ENCODE measurements around the gene IL17REL. TPM values are rescaled to one million over a fixed set of nuclear protein-coding genes. Genes with fewer than 3 reads are reported as not detected.

IL17REL gene
- total and polyA plus RNA-seq, 5 experiments from 2014 or later, result not detected

DNA sequence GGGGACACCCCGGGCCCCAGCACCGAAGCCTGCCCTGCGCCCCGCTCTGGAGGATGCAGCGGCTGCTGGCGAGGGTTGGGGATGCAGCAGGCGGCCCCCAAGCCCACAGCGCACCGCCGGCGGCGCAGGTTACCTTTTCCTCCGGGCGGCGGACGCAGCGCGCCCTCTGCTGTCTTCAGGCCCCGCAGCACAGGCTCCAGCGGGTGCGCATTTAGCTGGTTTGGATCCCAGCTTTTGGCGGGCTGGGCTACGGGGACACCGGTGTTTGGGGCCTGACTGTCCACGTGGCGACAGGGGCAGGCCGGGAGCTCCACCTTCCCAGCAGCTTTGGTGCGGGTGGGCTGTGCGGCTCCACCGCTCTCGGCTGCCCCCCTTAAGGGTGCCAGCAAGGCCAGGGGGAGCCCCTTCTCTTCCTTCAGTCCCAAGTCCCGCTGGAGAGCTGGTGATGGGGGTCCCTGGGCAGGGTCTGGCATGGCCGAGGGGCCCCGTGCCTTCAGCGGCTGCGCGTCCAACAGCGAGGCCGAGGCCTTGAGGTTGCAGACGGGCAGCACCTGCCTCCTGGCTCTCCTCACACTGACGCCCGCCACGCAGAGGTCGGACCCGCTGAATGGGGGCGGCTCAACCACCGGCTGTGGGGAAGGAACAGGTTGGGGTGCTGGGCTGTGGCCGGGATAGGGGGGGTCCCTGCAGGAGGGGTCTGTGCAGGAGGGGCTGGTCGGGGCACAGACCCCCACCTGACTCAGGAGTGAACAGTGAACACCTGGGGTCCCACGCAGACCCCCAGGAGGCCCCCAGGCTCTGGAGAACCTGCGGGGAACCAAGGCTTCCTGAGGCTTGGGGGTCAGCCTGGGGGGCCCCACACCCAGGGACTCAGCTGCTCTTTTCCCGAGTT, 18.0 kb upstream of the IL17REL start:
- H3K27me3 Mint-ChIP-seq, result peaks cover 3 to 16% (median 8%) of the 10 kb centered on the region in 5 donors
- peaks cover 0 to 13% (median 8%) of the 10 kb centered on the region in 4 donors for H3K4me1 Mint-ChIP-seq
- DNase-seq (peak; percentile 72 to 87 (median 79)), ATAC-seq (peak; percentile 96 to 99)
- no peak overlapping the region for H3K27ac Mint-ChIP-seq
- no peaks in the 10 kb centered on the region for H3K9me3 Mint-ChIP-seq
- POLR2A ChIA-PET, result interaction anchor here (0.7 to 2.6 kb wide), 5 partner anchors 99 to 263 kb away, joined by 3 to 9 read pairs (median 5); no protein-coding TSS in a partner anchor
- peak overlapping the region in 1 of 10 donors; percentile 19 for H3K4me3 Mint-ChIP-seq
- H3K36me3 Mint-ChIP-seq, result no peaks in the 10 kb centered on the region

DNA sequence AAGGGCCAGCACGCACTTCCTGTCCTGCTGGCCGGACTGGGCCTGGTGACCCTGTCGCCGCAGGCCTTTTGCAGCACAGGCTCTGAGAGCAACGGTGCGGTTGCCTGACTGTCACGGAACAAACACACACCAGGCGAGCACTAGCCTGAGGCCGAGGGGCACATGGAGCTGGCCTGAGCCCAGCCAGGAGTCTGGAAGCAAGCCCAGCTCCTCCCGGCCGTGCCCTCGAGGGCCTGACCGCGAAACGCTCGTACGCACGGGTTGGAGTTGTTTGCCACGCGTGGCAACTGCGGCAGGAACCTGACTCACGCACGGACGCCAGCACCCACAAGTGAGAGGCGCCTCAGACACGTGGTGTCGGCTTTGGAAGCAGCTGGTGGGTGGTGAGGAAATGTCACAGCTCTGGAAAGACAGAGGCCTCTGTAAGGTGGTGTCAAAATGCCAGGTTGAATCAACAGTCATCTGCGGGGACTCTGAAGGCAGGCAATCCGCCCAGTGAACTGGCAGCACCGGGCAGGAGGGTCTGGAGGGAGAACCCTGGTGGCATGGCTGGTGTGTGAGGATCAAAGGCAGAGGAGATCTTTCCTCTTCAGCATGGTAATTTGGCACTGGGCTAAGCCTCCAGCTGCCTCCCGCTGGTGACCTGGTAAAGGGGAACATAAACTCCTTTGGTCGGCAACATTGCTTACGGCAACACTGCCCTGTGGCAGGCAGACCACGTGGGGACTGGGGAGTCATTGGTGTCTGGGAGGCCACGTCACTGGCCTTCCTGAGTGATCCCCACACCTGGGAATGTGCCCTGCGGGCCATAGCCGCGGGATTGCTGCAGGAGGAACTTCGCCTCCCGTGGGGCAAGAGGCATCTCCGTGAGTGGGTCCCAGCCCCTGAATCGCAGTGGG, 15.3 kb upstream of the IL17REL start:
- H3K4me3 Mint-ChIP-seq, result no peak overlapping the region
- peaks cover 0 to 7% (median 2%) of the 10 kb centered on the region in 4 donors for H3K4me1 Mint-ChIP-seq
- ATAC-seq, result peak in 1 of 2 donors; percentile 17
- peak overlapping the region in 2 of 10 donors; percentile 36 to 40 for H3K27ac Mint-ChIP-seq
- POLR2A ChIA-PET, result interaction anchor here (0.6 to 1.2 kb wide), 2 partner anchors 97 to 295 kb away, joined by 3 to 4 read pairs; no protein-coding TSS in a partner anchor
- no peak for DNase-seq
- peaks cover 0 to 13% (median 6%) of the 10 kb centered on the region in 5 donors for H3K27me3 Mint-ChIP-seq
- H3K36me3 Mint-ChIP-seq, result no peaks in the 10 kb centered on the region
- H3K9me3 Mint-ChIP-seq, result no peaks in the 10 kb centered on the region

DNA sequence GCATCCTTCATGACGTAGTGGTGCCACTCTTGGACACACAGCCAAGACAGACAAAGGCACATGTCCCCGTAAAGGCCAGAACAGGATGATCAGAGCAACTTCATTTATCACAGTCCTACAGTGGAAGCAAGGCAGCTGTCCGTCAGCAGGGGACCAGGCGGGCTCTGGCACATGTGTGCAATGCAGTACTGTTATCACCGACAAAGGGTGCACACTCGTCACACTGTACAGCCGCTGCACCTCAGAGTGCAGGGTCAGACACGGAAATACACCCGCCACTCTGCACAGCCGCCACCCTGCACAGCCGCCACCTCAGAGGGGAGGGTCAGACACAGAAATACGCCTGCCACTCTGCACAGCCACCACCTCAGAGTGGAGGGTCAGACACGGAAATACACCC, 13.4 kb upstream of the IL17REL start:
- ATAC-seq (no peak), DNase-seq (no peak)
- peaks cover 0 to 10% (median 6%) of the 10 kb centered on the region in 5 donors for H3K27me3 Mint-ChIP-seq
- peaks cover 0 to 7% (median 2%) of the 10 kb centered on the region in 4 donors for H3K4me1 Mint-ChIP-seq
- POLR2A ChIA-PET, result no interaction called here
- H3K27ac Mint-ChIP-seq, result no peak overlapping the region
- H3K9me3 Mint-ChIP-seq, result no peaks in the 10 kb centered on the region
- H3K4me3 Mint-ChIP-seq, result no peak overlapping the region
- H3K36me3 Mint-ChIP-seq, result no peaks in the 10 kb centered on the region

DNA sequence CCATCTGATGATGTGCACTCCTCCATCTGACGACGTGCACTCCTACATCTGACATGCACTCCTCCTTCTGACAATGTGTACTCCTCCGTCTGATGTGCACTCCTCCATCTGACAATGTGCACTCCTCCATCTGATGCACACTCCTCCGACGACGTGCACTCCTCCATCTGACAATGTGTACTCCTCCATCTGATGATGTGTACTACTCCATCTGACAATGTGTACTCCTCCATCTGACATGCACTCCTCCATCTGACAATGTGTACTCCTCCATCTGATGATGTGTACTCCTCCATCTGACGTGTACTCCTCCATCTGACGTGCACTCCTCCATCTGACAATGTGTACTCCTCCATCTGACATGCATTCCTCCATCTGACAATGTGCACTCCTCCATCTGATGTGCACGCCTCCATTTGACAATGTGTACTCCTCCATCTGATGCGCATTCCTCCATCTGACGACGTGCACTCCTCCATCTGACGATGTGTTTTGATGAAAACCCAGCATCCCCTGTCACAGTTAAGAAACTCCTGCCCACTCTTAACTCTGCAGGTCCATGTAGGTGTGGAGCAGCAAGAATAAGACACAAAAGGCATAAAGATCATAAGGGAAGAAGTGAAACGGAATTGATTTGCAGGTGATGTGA, 9.7 kb upstream of the IL17REL start:
- peak in 1 of 10 donors; percentile 24 for DNase-seq

DNA sequence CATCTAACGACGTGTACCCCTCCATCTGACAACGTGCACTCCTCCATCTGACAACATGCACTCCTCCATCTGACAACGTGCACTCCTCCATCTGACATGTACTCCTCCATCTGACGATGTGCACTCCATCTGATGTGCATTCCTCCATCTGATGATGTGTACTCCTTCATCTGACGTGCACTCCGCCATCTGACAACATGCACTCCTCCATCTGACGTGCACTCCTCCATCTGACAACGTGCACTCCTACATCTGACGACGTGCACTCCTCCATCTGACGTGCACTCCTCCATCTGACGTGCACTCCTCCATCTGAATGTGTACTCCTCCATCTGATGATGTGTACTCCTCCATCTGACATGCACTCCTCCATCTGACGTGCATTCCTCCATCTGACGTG, 8.0 kb upstream of the IL17REL start:
- peaks cover 0 to 3% (median 0%) of the 10 kb centered on the region in 5 donors for H3K27me3 Mint-ChIP-seq
- no peak for DNase-seq
- no peaks in the 10 kb centered on the region for H3K9me3 Mint-ChIP-seq
- H3K4me3 Mint-ChIP-seq, result no peak overlapping the region
- ATAC-seq, result no peak
- POLR2A ChIA-PET, result no interaction called here
- peaks cover 12 to 29% (median 12%) of the 10 kb centered on the region in 4 donors for H3K4me1 Mint-ChIP-seq
- no peaks in the 10 kb centered on the region for H3K36me3 Mint-ChIP-seq
- H3K27ac Mint-ChIP-seq, result no peak overlapping the region

More for the DNA sequence above, 9.7 kb upstream of the IL17REL start:
- H3K9me3 Mint-ChIP-seq, result no peaks in the 10 kb centered on the region
- H3K4me3 Mint-ChIP-seq, result no peak overlapping the region
- H3K27me3 Mint-ChIP-seq, result peaks cover 0 to 3% (median 0%) of the 10 kb centered on the region in 5 donors
- no peak overlapping the region for H3K27ac Mint-ChIP-seq
- POLR2A ChIA-PET, result no interaction called here
- H3K4me1 Mint-ChIP-seq, result peaks cover 6 to 22% (median 9%) of the 10 kb centered on the region in 4 donors
- H3K36me3 Mint-ChIP-seq, result no peaks in the 10 kb centered on the region
- ATAC-seq, result no peak

DNA sequence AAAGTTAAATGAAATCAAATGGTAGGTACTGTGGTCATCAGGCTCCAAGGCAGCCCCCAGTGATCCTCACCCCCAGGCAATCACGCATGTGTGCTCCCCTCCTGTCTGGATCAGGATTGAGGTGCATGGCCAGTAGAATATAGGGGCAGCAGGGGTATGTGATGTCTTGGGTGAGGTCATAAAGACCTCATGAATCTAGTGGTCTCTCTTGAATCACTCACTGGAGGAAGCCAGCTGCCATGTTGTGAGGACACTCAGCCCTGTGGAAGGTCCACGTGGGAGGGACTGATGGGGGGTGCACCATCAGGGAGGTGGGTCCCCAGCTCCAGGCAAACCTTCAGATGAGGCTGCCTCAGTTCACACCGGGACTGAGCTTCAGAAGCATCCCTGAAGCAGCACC, 6.8 kb upstream of the IL17REL start:
- Mint-ChIP-seq H3K27ac (peak overlapping the region in 9 of 10 donors; percentile 13 to 92 (median 65)), H3K27me3 (peaks cover 0 to 2% (median 0%) of the 10 kb centered on the region in 5 donors), H3K9me3 (no peaks in the 10 kb centered on the region), H3K4me1 (peaks cover 12 to 29% (median 12%) of the 10 kb centered on the region in 4 donors), H3K36me3 (no peaks in the 10 kb centered on the region), H3K4me3 (peak overlapping the region in 3 of 10 donors; percentile 8 to 59 (median 52))
- ATAC-seq, result no peak
- POLR2A ChIA-PET, result no interaction called here
- DNase-seq, result no peak

DNA sequence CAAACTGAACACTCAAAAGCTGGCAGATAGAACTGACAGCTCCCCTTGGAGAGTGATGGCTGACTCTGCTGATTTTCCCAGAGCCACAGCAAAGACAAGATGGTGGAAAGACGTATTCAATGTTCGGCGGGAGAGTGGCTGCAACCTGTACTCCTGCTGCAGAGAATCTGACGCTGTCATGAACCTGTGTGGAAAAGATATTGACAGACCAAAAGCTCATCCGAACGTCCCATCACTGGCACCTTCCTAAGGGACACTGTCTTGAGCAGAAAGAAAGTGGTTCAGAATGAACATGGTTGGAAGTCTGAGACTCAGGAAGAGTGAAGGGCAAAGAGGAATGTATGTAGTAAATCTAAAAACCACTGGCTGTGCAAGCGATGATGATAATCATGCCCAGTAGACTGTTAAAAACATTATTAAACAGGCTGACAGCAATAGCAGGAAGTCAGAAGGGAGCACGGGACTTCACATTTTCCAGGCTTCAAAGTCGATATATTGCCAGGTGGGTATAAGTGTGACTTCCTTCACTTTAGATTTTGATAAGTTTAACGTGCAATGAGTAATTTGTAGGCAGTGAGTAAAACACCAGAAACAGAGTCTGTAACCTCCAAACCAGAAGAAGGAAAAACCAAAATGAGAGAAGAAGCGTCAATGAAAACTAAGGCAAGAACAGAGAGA, 6.2 kb upstream of the IL17REL start:
- peak; percentile 63 to 79 for ATAC-seq
- H3K36me3 Mint-ChIP-seq, result no peaks in the 10 kb centered on the region
- H3K4me3 Mint-ChIP-seq, result peak overlapping the region in 8 of 10 donors; percentile 8 to 59 (median 46)
- peak overlapping the region in 9 of 10 donors; percentile 8 to 92 (median 78) for H3K27ac Mint-ChIP-seq
- H3K27me3 Mint-ChIP-seq, result no peaks in the 10 kb centered on the region
- peak in 2 of 10 donors; percentile 25 to 33 for DNase-seq
- peaks cover 12 to 29% (median 12%) of the 10 kb centered on the region in 4 donors for H3K4me1 Mint-ChIP-seq
- POLR2A ChIA-PET, result interaction anchor here (0.7 to 1.8 kb wide), 3 partner anchors 14 to 88 kb away, joined by 3 to 5 read pairs (median 4); no protein-coding TSS in a partner anchor
- no peaks in the 10 kb centered on the region for H3K9me3 Mint-ChIP-seq

DNA sequence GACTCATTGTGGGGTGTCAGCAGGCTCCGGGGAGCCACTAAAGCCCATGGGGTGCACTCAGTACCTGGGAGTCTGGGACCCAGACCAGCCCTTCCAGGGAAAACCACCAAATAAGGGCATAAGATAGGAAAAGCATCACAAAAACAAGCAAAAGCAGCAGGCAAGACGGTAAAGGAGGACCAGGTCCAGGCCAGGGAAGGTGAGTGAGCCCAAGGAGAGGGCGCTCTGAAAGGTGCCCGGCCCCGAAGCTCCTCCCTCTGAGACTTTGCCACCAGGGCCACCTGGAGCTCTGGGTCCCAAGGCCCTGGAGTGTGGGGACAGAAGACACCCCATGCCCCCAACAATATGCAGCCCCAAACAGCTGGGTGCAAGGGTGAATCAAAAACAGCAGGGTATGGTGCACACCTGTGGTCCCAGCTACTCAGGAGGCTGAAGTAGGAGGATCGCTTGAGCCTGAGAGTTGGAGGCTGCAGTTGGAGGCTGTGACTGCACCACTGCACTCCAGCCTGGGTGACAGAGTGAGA, 5.2 kb upstream of the IL17REL start:
- Mint-ChIP-seq H3K4me1 (peaks cover 12 to 29% (median 12%) of the 10 kb centered on the region in 4 donors), H3K36me3 (no peaks in the 10 kb centered on the region), H3K9me3 (no peaks in the 10 kb centered on the region), H3K4me3 (peak overlapping the region in 7 of 10 donors; percentile 8 to 65 (median 26)), H3K27me3 (no peaks in the 10 kb centered on the region), H3K27ac (peak overlapping the region in 7 of 10 donors; percentile 19 to 87 (median 67))
- POLR2A ChIA-PET, result interaction anchor here (0.6 to 1.8 kb wide), 4 partner anchors 13 to 189 kb away, joined by 3 to 5 read pairs (median 4); no protein-coding TSS in a partner anchor
- ATAC-seq, result no peak
- DNase-seq, result no peak

DNA sequence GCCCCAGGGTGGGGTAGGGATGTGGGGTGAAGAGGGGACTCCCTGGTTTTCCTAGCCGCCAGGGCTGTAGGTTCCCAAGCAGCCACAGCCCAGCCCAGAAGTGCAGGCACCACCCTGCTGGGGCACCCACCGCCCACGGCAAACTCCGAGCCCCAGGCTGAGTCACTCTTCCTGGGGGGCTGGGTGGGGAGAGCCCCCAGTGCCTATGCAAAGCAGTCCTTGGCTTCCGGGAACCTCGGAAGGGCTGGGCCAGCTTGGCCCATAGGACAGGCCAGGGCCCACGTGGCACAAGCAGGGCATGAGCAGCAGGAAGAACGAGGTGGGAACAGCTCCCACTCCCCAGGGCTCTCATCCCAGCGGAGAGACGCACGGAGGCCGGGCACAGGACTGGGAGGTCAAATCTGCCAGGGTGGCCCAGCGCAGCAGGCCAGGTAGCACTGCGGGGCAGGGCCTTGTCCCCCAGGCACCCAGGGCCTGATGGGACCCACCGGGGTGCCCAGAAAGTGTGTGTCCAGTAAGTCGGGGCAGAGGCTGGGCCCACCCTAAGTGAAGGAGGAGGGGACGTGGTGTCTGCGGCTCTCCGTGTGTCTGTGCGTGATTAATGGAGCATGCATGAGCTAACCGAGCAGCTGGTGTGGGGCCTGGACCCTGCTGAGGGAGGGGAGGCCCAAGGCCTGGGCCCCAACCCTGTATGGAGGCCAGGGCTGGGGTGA, 4.6 kb upstream of the IL17REL start:
- Mint-ChIP-seq H3K4me3 (peak overlapping the region in 6 of 10 donors; percentile 7 to 65 (median 27)), H3K27me3 (peaks cover 0 to 5% (median under 1%) of the 10 kb centered on the region in 5 donors), H3K27ac (peak overlapping the region in 5 of 10 donors; percentile 19 to 67 (median 57)), H3K9me3 (no peaks in the 10 kb centered on the region), H3K36me3 (no peaks in the 10 kb centered on the region), H3K4me1 (peaks cover 12 to 30% (median 12%) of the 10 kb centered on the region in 4 donors)
- ATAC-seq (peak; percentile 18 to 21), DNase-seq (peak in 1 of 10 donors; percentile 45)
- POLR2A ChIA-PET, result interaction anchor here (1.8 kb wide), 1 partner anchor 12 kb away, joined by 5 read pairs; no protein-coding TSS in a partner anchor

DNA sequence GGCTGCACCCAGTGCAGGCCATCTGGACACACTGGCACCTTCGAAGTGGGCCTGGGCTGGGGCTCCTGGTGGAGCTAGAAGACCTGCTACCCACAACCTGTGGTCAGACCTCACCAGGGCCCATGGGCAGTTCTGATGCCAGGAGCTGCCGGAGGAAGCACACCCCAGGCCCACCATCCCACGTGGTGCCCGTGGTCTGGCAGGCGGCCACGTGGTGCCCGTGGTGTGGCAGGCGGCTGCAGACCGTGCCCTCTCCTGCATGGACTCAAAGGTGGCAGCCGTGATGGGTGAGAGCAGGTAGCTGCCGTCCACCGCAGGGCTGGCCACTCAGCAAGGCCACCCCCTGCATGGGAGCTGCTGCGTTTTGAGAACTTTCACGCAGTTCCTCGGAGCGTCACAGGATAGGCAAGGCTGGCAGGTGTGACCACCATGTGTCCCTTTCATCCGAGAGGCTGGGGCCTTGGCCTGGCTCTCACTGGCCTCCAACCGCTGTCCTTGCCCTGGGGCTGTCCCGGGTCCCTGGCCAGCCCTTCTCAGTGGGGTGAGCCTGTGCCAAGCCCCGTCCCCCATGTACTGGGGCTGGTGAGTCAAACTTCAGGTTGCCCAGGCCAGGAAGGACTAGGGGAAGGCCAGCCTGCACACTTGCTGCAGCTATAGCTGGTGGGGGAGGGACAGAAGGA, 3.9 kb upstream of the IL17REL start:
- peaks cover 0 to 12% (median 7%) of the 10 kb centered on the region in 5 donors for H3K27me3 Mint-ChIP-seq
- POLR2A ChIA-PET, result no interaction called here
- ATAC-seq (no peak), DNase-seq (peak in 1 of 10 donors; percentile 45)
- no peaks in the 10 kb centered on the region for H3K9me3 Mint-ChIP-seq
- peaks cover 0 to 2% (median 0%) of the 10 kb centered on the region in 3 donors for H3K36me3 Mint-ChIP-seq
- peaks cover 15 to 37% (median 18%) of the 10 kb centered on the region in 4 donors for H3K4me1 Mint-ChIP-seq
- H3K27ac Mint-ChIP-seq, result no peak overlapping the region
- H3K4me3 Mint-ChIP-seq, result no peak overlapping the region
